HG02763 (cell line): ENCODE results near the gene PAK1IP1.
"Not testable (repeated sequence)": the region's sequence is repeated elsewhere in the genome, so short reads cannot be mapped to it uniquely, and the experiment has no call there.

Experiments
- ATAC-seq: cut with Tn5 transposase; IDR thresholded peaks from one replicate; pipeline ENCODE4 v1.9.1; 2021; ENCODE audit warnings: mild to moderate bottlenecking, moderate library complexity; ENCODE audit not compliant: unreplicated experiment

PAK1IP1 gene

GRCh38 chr6:10694302-10695085 is at the start of gene PAK1IP1, which contains the start of gene C6orf52:
TSS of gene PAK1IP1 (plus strand) at chr6:10694972. CDS start at chr6:10694986, 14 bp downstream.
TSS of gene C6orf52 (minus strand) at chr6:10694616. CDS start at chr6:10687550, 7,066 bp downstream.
- ATAC-seq: peak; percentile 98

- no peak for ATAC-seq
Measured at GRCh38 chr6:10655508-10656055, 39.2 kb upstream of the PAK1IP1 start.

- no peak for ATAC-seq
Measured at GRCh38 chr6:10658910-10659698, 35.7 kb upstream of the PAK1IP1 start.

- no peak for ATAC-seq
Measured at GRCh38 chr6:10659699-10660348, 34.9 kb upstream of the PAK1IP1 start.

- not testable (repeated sequence) for ATAC-seq
Measured at GRCh38 chr6:10660431-10661191, 34.2 kb upstream of the PAK1IP1 start.

GRCh38 chr6:10662207-10662606 is 32.6 kb upstream of the PAK1IP1 start:
- ATAC-seq: no peak

GRCh38 chr6:10662742-10663141 is 32.0 kb upstream of the PAK1IP1 start:
- ATAC-seq: no peak

- not testable (repeated sequence) for ATAC-seq
Measured at GRCh38 chr6:10665595-10665994, 29.2 kb upstream of the PAK1IP1 start.

GRCh38 chr6:10668126-10668917 is 26.4 kb upstream of the PAK1IP1 start:
- ATAC-seq: no peak

- ATAC-seq: no peak
Measured at GRCh38 chr6:10676403-10676802, 18.4 kb upstream of the PAK1IP1 start.

- ATAC-seq: no peak
Measured at GRCh38 chr6:10678456-10678855, 16.3 kb upstream of the PAK1IP1 start.

GRCh38 chr6:10681795-10682194 is 13.0 kb upstream of the PAK1IP1 start:
- ATAC-seq: no peak

- ATAC-seq: no peak
Measured at GRCh38 chr6:10682355-10682988, 12.3 kb upstream of the PAK1IP1 start.

- no peak for ATAC-seq
Measured at GRCh38 chr6:10684618-10685017, 10.2 kb upstream of the PAK1IP1 start.

- no peak for ATAC-seq
Measured at GRCh38 chr6:10685092-10685915, 9.5 kb upstream of the PAK1IP1 start.

GRCh38 chr6:10686901-10687300 is 7.9 kb upstream of the PAK1IP1 start:
- ATAC-seq: no peak

GRCh38 chr6:10687582-10687981 is 7.2 kb upstream of the PAK1IP1 start:
- no peak for ATAC-seq
